ENCODE measurements around the gene RGMA. TPM values are rescaled to one million over a fixed set of nuclear protein-coding genes. Genes with fewer than 3 reads are reported as not detected.
A peak's percentile ranks its signal among the peaks of the same experiment; 100 is the strongest.

The RGMA gene
- total RNA-seq, 1 donor from 2014 or later = 5.7 TPM

DNA sequence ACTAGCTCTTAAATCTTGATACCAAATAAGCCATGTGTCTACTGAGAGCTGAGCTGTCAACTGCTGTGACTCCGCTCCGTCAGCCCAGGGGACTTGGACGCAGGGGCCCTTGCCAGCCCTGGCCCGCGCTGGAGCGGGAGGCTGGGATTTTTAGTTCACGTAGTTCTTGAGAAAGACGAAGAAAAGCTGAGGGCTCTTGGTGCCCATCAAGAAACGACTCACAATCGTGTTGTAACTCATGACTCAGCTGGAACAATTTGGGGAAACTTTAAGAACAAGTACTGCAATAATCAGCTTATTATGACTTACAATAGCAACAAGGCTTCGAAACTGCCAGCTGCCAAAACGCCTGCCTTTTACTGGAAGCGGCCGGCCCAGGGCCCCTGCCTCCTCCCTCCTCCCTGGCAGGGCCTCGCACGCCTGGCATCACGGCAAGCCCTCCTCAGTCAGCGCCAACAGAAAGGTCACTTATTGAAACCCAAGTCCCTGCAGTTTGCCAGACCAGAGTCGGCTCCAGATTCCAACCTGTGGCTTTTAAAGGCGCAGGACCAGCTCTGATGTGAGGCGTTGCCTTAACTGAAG is 60.3 kb downstream of the RGMA start:
- peaks cover 13% of the 10 kb centered on the region for H3K27me3 Mint-ChIP-seq (ENCODE audit: unreplicated experiment)
- peaks cover 36% of the 10 kb centered on the region for H3K36me3 Mint-ChIP-seq (ENCODE audit: low read depth, unreplicated experiment)
- TF ChIP-seq, protein P1, sequence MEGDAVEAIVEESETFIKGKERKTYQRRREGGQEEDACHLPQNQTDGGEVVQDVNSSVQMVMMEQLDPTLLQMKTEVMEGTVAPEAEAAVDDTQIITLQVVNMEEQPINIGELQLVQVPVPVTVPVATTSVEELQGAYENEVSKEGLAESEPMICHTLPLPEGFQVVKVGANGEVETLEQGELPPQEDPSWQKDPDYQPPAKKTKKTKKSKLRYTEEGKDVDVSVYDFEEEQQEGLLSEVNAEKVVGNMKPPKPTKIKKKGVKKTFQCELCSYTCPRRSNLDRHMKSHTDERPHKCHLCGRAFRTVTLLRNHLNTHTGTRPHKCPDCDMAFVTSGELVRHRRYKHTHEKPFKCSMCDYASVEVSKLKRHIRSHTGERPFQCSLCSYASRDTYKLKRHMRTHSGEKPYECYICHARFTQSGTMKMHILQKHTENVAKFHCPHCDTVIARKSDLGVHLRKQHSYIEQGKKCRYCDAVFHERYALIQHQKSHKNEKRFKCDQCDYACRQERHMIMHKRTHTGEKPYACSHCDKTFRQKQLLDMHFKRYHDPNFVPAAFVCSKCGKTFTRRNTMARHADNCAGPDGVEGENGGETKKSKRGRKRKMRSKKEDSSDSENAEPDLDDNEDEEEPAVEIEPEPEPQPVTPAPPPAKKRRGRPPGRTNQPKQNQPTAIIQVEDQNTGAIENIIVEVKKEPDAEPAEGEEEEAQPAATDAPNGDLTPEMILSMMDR (IDR thresholded peaks at IDR 0.05; ENCODE audit: unreplicated experiment) = no peak
- no peak for DNase-seq (ENCODE audit: low spot score)
- H3K4me3 Mint-ChIP-seq (ENCODE audit: unreplicated experiment) = peak overlapping the region; percentile 44
- H3K9me3 Mint-ChIP-seq (ENCODE audit: unreplicated experiment) = no peaks in the 10 kb centered on the region
- H3K4me1 Mint-ChIP-seq (ENCODE audit: unreplicated experiment) = peaks cover 23% of the 10 kb centered on the region
- peak overlapping the region; percentile 1 for H3K27ac Mint-ChIP-seq (ENCODE audit: unreplicated experiment)

DNA sequence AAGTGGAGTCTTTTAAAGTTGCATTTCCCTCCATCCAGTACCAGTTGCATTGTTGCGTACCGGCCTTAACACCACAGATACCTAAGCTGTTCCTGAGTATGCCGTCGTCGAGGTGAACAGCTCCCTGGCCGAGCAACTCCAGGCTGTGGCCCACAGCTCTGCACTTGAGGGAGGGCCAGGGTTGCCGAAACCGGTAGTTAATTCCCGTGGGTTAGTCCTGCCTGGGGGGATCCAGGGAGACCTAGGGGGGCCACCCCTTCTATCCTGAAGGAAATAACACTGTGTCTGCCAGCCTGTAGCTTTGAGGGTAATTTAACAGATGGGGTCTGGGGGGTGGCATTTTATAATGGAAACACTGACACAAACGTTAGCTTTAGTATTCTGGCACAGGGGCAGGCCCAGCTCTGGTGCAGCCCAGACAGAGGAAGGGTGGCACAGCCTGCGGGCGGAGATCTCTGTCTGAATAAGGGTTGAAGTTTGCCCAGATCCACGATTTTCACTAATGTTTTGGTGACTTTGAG is 60.8 kb downstream of the RGMA start:
- TF ChIP-seq, protein P1 (IDR thresholded peaks at IDR 0.05; ENCODE audit: unreplicated experiment) = no peak
- Mint-ChIP-seq H3K9me3 (ENCODE audit: unreplicated experiment) (no peaks in the 10 kb centered on the region), H3K4me3 (ENCODE audit: unreplicated experiment) (peak overlapping the region; percentile 44), H3K4me1 (ENCODE audit: unreplicated experiment) (peaks cover 25% of the 10 kb centered on the region), H3K36me3 (ENCODE audit: low read depth, unreplicated experiment) (peaks cover 39% of the 10 kb centered on the region), H3K27me3 (ENCODE audit: unreplicated experiment) (peaks cover 13% of the 10 kb centered on the region), H3K27ac (ENCODE audit: unreplicated experiment) (peak overlapping the region; percentile 58)
- DNase-seq (ENCODE audit: low spot score) = no peak

DNA sequence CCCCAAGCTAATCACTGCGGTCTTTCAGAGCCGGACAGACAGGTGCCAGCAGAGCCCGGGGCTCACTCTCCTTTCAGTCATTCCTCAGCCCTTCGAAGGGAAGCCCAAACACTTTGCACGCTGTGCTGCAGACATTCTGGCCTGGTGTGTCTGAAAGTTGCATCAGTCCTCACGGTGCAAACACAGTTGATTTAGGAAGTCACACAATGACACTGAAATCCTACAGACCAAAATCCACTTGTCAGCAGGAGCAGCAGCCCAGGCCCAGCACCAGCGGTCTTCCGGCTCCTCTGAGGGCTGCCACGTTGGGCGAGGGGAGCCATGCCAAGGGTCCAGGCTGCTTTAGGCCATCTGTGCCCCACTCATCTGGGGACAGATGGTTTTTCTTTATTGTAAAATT is 61.6 kb downstream of the RGMA start:
- no peak for DNase-seq (ENCODE audit: low spot score)
- TF ChIP-seq, protein P1 (IDR thresholded peaks at IDR 0.05; ENCODE audit: unreplicated experiment) = no peak
- H3K9me3 Mint-ChIP-seq (ENCODE audit: unreplicated experiment) = no peaks in the 10 kb centered on the region
- peaks cover 11% of the 10 kb centered on the region for H3K27me3 Mint-ChIP-seq (ENCODE audit: unreplicated experiment)
- H3K4me1 Mint-ChIP-seq (ENCODE audit: unreplicated experiment) = peaks cover 28% of the 10 kb centered on the region
- no peak overlapping the region for H3K4me3 Mint-ChIP-seq (ENCODE audit: unreplicated experiment)
- no peak overlapping the region for H3K27ac Mint-ChIP-seq (ENCODE audit: unreplicated experiment)
- peaks cover 46% of the 10 kb centered on the region for H3K36me3 Mint-ChIP-seq (ENCODE audit: low read depth, unreplicated experiment)

DNA sequence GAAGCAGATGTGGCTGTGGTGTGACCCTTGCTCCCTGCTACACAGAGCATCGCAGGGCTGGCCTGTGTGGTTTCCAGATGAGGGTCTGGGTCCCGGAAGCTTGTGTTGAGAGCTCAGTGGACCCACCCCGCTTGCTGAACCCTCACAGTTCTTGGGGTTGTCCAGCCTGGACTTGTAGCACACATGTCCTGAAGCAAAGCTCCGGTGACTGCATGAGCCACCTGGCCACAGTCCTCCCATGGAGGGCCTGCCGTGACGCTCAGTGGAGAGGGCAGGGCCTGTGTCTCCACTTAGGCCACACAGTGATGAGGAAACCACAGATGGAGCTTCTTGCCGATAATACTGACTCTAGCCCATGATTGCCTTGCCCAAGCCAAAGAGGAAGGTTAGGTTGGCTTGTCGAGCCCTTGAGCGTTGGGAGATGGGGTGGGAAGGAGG is 62.6 kb downstream of the RGMA start:
- no peak for DNase-seq (ENCODE audit: low spot score)
- H3K4me3 Mint-ChIP-seq (ENCODE audit: unreplicated experiment) = no peak overlapping the region
- peaks cover 28% of the 10 kb centered on the region for H3K4me1 Mint-ChIP-seq (ENCODE audit: unreplicated experiment)
- TF ChIP-seq, protein P1 (IDR thresholded peaks at IDR 0.05; ENCODE audit: unreplicated experiment) = no peak
- H3K36me3 Mint-ChIP-seq (ENCODE audit: low read depth, unreplicated experiment) = peaks cover 54% of the 10 kb centered on the region
- H3K27me3 Mint-ChIP-seq (ENCODE audit: unreplicated experiment) = peaks cover 9% of the 10 kb centered on the region
- no peak overlapping the region for H3K27ac Mint-ChIP-seq (ENCODE audit: unreplicated experiment)
- no peaks in the 10 kb centered on the region for H3K9me3 Mint-ChIP-seq (ENCODE audit: unreplicated experiment)

DNA sequence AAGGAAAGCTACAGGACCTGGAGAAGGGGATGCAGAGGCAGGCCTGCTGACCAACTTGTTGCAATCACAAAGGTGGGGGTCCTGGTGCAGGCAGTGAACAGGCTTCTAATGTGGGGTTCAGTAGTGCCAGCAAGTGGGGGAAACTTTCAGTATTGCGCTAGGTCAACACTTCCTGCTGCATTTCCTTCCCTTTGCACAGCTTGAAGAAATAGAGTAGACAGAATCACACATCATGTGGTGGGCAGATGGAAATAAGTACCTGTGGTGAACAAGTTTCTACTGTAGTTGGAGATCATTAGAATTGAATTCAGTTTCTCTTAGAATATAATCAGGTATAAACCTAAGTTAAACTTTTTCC is 63.4 kb downstream of the RGMA start:
- DNase-seq (ENCODE audit: low spot score) = no peak
- H3K9me3 Mint-ChIP-seq (ENCODE audit: unreplicated experiment) = no peaks in the 10 kb centered on the region
- TF ChIP-seq, protein P1 (IDR thresholded peaks at IDR 0.05; ENCODE audit: unreplicated experiment) = no peak
- peaks cover 9% of the 10 kb centered on the region for H3K27me3 Mint-ChIP-seq (ENCODE audit: unreplicated experiment)
- peak overlapping the region; percentile 36 for H3K27ac Mint-ChIP-seq (ENCODE audit: unreplicated experiment)
- H3K36me3 Mint-ChIP-seq (ENCODE audit: low read depth, unreplicated experiment) = peaks cover 60% of the 10 kb centered on the region
- H3K4me3 Mint-ChIP-seq (ENCODE audit: unreplicated experiment) = no peak overlapping the region
- peaks cover 28% of the 10 kb centered on the region for H3K4me1 Mint-ChIP-seq (ENCODE audit: unreplicated experiment)
